HepG2 (cell line): ENCODE results near the gene MT4. TPM values are rescaled to one million over a fixed set of nuclear protein-coding genes. Genes with fewer than 3 reads are reported as not detected.

Experiments used
- GABPA ChIP-seq, 2 experiments: IDR thresholded peaks; 2 replicates each; pipeline ENCODE4 v1.6.1; 2011 to 2016; ENCODE audit warnings: low read depth in 2 of 2, low read length in 1 of 2, missing biosample characterization in 1 of 2, missing genetic modification characterization in 1 of 2
- MAFF ChIP-seq: IDR thresholded peaks from 2 replicates; pipeline ENCODE4 v1.6.1; 2011; ENCODE audit warnings: low read depth, low read length, improper control_type of control experiment
- NFKB2 ChIP-seq: sonication (generic); formaldehyde crosslinking; IDR thresholded peaks from 2 replicates; pipeline ENCODE4 v1.4.0; 2020; ENCODE audit warnings: missing genetic modification reagents, borderline replicate concordance
- REL ChIP-seq: sonication (generic); formaldehyde crosslinking; conservative IDR thresholded peaks from 2 replicates; pipeline ENCODE4 v1.8.0; 2022; ENCODE audit warnings: mild to moderate bottlenecking, missing genetic modification reagents, moderate library complexity
- SATB2 ChIP-seq: sonication (generic); formaldehyde crosslinking; IDR thresholded peaks from 2 replicates; pipeline ENCODE4 v1.5.0; 2020; ENCODE audit warnings: missing genetic modification reagents
- SP5 ChIP-seq: IDR thresholded peaks from 2 replicates; pipeline ENCODE4 v1.6.1; 2016; ENCODE audit warnings: low read depth, borderline replicate concordance
- ZNF530 ChIP-seq: sonication (generic); formaldehyde crosslinking; IDR thresholded peaks from 2 replicates; pipeline ENCODE4 v1.5.0; 2020; ENCODE audit warnings: low read depth, mild to moderate bottlenecking, missing genetic modification reagents
- polyA plus RNA-seq, 8 experiments: library from polyadenylated mRNA; depleted of rRNA in 3 of 8; stranded (reverse) in 7 of 8; unstranded in 1 of 8; fragments of >200 nt; fragmentation: Illumina TruSeq in 4 of 8; extraction: Trizol in 4 of 8; gene quantifications; 2 replicates each; pipeline versions ENCODE4 v1.2.1 to v1.2.3, GENCODE V29; 2011 to 2016; ENCODE audit warnings: low read depth in 4 of 8, missing spikeins in 1 of 8, mixed read lengths in 1 of 8; ENCODE audit not compliant: insufficient read depth in 1 of 8
- total RNA-seq, 5 experiments: library from RNA; depleted of rRNA; stranded (reverse); fragments of >200 nt; fragmentation: Illumina TruSeq; extraction: Trizol; gene quantifications; 2 replicates each; pipeline ENCODE4 v1.2.3, GENCODE V29; 2016; ENCODE audit warnings: low read depth in 1 of 5
- TF ChIP-seq, protein P1 (sequence below): sonication (generic); formaldehyde crosslinking; IDR thresholded peaks from 2 replicates; pipeline ENCODE4 v1.4.0; 2020; ENCODE audit warnings: missing genetic modification reagents
- TF ChIP-seq, protein P2 (sequence below): sonication (generic); formaldehyde crosslinking; IDR thresholded peaks from 2 replicates; pipeline ENCODE4 v1.4.0; 2020; ENCODE audit warnings: missing genetic modification reagents
- TF ChIP-seq, protein P3 (sequence below): IDR thresholded peaks from 2 replicates; pipeline ENCODE4 v1.6.1; 2016; ENCODE audit warnings: missing genetic modification reagents, missing compliant biosample characterization
- TF ChIP-seq, protein P4 (sequence below): sonication (generic); formaldehyde crosslinking; IDR thresholded peaks from 2 replicates; pipeline ENCODE4 v1.9.0; 2022; ENCODE audit warnings: missing genetic modification reagents, mild to moderate bottlenecking, borderline replicate concordance

The MT4 gene
- total and polyA plus RNA-seq, 2 of the 13 experiments (the other 11 are each of a cell fraction or from before 2014, with no cell fraction given): not detected

DNA sequence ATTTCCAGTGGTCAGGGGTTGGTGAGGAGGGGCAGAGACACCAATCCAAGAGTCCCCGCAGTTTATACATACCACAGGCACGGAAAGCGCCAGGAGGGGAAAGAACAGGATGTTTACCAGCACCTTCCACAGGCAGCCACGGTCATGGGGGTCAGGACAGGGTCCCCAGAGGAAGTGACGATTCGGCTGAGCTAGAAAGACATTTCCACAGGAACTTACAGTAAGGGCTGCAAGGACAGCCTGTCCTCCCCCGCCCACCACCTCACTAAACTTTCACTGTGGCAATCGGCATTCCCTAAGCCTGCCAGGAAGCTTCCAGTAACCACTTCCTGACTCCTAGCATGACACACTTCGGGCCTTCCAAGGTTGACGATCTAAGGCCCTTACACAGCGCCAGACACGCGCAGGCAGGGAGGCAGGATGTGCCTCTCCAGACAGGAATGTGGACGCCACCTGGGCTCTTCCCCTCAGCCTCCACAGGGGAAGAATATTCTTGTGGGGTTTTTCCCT lies 42.3 kb downstream of the MT4 start (continued):
- TF ChIP-seq, protein P1, sequence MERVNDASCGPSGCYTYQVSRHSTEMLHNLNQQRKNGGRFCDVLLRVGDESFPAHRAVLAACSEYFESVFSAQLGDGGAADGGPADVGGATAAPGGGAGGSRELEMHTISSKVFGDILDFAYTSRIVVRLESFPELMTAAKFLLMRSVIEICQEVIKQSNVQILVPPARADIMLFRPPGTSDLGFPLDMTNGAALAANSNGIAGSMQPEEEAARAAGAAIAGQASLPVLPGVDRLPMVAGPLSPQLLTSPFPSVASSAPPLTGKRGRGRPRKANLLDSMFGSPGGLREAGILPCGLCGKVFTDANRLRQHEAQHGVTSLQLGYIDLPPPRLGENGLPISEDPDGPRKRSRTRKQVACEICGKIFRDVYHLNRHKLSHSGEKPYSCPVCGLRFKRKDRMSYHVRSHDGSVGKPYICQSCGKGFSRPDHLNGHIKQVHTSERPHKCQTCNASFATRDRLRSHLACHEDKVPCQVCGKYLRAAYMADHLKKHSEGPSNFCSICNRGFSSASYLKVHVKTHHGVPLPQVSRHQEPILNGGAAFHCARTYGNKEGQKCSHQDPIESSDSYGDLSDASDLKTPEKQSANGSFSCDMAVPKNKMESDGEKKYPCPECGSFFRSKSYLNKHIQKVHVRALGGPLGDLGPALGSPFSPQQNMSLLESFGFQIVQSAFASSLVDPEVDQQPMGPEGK (CRISPR knock-in tag): peak; percentile 41; the same call in 1 of the 2 replicates
- TF ChIP-seq, protein P2, sequence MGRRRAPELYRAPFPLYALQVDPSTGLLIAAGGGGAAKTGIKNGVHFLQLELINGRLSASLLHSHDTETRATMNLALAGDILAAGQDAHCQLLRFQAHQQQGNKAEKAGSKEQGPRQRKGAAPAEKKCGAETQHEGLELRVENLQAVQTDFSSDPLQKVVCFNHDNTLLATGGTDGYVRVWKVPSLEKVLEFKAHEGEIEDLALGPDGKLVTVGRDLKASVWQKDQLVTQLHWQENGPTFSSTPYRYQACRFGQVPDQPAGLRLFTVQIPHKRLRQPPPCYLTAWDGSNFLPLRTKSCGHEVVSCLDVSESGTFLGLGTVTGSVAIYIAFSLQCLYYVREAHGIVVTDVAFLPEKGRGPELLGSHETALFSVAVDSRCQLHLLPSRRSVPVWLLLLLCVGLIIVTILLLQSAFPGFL (CRISPR knock-in tag): 0 out of 2 replicates have a peak, but pooled peaks have one; percentile 73
- TF ChIP-seq, protein P3, sequence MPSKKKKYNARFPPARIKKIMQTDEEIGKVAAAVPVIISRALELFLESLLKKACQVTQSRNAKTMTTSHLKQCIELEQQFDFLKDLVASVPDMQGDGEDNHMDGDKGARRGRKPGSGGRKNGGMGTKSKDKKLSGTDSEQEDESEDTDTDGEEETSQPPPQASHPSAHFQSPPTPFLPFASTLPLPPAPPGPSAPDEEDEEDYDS (CRISPR knock-in tag): peak; percentile 82
- TF ChIP-seq GABPA (IDR thresholded peaks at IDR 0.05; ENCODE audit: low read depth, low read length) (peak; percentile 65), GABPA (CRISPR knock-in tag; IDR thresholded peaks at IDR 0.05; ENCODE audit: low read depth) (peak; percentile 92), SATB2 (no peak), MAFF (0 out of 2 replicates have a peak, but pooled peaks have one; percentile 1), REL (CRISPR knock-in tag) (no peak), ZNF530 (CRISPR knock-in tag) (no peak), SP5 (CRISPR knock-in tag) (peak; percentile 91), NFKB2 (peak; percentile 93; the same call in 1 of the 2 replicates)
- TF ChIP-seq, protein P4, sequence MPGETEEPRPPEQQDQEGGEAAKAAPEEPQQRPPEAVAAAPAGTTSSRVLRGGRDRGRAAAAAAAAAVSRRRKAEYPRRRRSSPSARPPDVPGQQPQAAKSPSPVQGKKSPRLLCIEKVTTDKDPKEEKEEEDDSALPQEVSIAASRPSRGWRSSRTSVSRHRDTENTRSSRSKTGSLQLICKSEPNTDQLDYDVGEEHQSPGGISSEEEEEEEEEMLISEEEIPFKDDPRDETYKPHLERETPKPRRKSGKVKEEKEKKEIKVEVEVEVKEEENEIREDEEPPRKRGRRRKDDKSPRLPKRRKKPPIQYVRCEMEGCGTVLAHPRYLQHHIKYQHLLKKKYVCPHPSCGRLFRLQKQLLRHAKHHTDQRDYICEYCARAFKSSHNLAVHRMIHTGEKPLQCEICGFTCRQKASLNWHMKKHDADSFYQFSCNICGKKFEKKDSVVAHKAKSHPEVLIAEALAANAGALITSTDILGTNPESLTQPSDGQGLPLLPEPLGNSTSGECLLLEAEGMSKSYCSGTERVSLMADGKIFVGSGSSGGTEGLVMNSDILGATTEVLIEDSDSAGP: peak; percentile 62
- TF ChIP-seq, all 625 proteins: peak for 314
